HG03558 (cell line): Measurements from ENCODE around the gene SLC27A5.
"Not testable (repeated sequence)": the region's sequence is repeated elsewhere in the genome, so short reads cannot be mapped to it uniquely, and the experiment has no call there.

ENCODE experiments used
- ATAC-seq: cut with Tn5 transposase; IDR thresholded peaks from one replicate; pipeline ENCODE4 v1.9.1; 2021; ENCODE audit warnings: moderate number of reproducible peaks; ENCODE audit not compliant: unreplicated experiment; ENCODE audit errors: extremely low read depth

Gene SLC27A5

DNA sequence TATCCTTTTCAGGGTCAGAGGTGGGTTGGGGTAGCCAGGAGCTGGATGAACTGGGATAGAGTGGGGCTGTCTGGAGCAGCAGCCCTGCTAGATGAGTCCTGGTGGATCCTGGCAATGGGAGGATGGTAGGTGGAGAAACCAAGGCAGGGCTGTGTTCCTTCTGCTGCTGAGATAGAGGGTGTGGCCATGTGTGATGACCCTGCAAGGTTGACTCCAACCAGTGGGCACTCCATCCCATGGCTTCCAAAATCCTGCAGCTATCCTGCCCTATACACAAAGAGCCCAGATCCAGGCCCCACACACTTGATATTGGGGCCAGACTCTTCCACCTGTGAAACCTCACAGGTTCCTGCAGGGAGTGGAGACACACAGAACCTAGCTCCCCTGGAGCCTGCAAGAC lies 38.0 kb downstream of the SLC27A5 start:
- no peak for ATAC-seq

DNA sequence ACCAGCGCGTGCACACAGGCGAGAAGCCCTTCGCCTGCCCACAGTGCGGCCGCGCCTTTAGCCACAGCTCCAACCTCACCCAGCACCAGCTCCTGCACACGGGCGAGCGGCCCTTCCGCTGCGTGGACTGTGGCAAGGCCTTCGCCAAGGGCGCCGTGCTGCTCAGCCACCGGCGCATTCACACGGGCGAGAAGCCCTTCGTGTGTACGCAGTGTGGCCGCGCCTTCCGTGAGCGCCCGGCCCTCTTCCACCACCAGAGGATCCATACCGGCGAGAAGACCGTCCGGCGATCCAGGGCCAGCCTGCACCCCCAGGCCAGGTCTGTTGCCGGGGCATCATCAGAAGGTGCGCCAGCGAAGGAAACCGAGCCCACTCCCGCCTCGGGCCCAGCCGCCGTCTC lies 40.1 kb downstream of the SLC27A5 start:
- no peak for ATAC-seq

DNA sequence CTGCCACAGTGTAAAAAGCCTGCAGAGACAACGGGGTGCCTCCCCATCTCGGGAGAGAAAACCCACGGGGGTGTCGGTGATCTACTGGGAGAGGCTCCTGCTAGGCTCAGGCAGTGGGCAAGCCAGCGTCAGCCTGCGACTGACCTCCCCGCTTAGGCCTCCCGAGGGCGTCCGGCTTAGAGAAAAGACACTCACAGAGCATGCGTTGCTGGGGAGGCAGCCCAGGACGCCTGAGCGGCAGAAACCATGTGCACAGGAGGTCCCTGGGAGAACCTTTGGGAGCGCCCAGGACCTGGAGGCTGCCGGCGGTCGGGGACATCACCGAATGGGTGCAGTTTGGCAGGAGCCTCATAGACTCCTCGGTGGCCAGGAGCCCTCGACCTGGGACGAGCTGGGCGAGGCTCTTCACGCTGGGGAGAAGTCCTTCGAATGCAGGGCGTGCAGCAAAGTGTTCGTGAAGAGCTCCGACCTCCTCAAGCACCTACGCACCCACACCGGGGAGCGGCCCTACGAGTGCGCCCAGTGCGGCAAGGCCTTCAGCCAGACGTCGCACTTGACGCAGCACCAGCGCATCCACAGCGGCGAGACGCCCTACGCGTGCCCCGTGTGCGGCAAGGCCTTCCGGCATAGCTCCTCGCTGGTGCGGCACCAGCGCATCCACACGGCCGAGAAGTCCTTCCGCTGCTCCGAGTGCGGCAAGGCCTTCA lies 40.8 kb downstream of the SLC27A5 start:
- not testable (repeated sequence) for ATAC-seq

DNA sequence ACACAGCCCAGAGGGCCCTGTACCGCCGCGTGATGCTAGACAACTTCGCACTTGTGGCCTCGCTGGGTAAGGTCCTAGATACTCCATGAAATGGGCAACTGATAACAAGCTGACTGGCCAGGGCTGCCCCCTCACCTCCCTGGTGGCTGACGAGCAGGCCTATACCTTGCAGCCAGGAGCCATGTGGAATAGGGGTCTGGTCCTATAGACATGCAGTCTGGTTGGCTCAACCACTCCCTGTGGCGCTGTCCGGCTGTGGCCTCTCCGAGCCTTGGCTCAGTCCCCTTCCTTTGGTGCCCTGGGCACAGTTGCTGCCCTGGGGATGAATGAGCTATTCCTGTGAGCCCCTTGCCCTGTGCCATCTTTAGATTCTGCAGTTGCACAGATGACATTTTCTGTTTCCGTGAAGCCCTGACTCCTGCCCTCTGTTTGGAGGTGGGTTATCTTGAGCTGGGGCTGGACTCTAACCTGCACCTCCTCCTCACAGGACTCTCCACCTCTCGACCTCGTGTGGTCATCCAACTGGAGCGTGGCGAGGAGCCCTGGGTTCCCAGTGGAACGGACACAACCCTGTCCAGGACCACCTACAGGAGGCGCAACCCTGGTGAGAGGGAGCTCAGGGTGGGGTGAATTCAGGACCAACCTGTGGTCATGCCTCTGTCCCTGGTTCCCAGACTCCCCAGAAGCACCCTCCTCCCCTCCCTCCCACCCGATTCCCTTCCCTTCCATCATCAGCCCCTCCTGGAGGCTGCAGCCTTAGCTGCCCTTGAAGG lies 42.4 kb downstream of the SLC27A5 start:
- ATAC-seq = no peak

DNA sequence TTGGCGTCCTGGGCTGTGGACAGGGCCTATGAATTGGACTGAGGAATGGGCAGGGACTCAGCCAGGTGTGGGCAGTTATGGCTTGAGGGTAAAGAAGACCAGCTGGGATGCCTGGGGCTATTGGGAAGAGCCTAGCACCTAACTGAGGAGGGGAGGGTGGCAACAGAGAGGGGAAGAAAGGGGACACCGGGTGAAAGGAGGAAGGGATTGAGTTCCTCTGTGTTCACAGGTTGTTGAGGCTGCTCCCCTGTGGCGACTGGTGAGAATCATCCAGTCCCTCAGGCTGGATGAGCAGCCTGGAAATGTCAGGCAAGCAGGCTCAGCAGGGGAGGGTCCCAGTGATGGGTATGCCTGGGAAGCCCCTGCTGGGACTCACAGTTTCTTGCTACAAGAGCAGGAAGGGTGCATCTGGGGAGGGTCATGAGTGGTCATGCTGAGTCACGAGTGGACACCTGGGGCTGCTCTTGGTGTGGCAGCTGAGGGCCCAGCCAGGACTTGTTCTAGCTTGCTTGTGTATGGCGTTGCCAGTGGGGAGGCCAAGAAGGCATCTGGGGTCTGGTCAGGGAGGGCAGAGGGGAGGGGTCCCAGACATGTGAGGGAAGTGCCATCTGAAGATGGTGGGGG lies 43.5 kb downstream of the SLC27A5 start:
- no peak for ATAC-seq

DNA sequence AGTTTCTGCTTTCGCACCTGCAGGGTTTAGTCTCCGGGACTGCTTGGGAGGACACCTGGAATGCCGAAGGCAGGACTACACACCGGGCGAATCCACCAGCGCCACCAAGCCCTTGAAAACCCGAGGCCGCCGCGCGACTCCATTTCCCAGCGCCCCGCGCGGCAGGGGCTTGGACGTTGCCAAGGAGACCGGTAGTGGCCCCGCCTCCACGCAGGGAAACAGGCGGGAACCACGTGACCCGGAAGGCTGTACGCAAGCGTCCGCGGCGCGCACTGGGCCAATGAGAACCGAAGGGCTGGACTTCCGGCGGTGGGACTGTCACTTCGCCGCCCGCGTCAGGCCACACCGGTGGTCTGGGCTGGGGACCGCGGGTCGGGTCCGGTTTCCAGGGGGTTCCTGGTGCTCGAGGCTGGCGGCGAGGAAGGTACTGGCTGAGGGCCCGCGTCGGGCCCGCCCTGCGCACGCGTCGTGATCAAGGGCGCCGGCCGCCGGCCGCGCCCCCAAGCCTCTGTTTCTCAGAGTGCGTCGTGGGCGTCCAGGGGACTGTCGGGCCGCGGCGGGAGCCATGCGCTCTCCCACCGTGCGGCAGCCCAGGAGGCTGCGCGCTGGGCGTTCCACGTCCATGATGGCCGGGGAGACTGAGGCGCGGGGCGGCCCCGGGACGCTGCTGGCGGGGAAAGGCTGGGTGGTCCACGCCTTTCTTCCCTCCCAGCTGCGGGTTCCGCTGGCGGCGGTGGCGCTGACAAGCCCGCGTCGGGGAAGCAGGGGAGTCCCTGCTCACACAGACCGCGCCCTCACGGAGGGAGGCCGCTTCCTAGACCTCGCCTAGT lies 44.8 kb downstream of the SLC27A5 start, which contains the start of gene ZNF324:
ZNF324 (plus strand) TSS at position 321 of the 830 bp plus-strand sequence. CDS start 2,106 bp downstream, outside the sequence.
- peak; percentile 81 for ATAC-seq

DNA sequence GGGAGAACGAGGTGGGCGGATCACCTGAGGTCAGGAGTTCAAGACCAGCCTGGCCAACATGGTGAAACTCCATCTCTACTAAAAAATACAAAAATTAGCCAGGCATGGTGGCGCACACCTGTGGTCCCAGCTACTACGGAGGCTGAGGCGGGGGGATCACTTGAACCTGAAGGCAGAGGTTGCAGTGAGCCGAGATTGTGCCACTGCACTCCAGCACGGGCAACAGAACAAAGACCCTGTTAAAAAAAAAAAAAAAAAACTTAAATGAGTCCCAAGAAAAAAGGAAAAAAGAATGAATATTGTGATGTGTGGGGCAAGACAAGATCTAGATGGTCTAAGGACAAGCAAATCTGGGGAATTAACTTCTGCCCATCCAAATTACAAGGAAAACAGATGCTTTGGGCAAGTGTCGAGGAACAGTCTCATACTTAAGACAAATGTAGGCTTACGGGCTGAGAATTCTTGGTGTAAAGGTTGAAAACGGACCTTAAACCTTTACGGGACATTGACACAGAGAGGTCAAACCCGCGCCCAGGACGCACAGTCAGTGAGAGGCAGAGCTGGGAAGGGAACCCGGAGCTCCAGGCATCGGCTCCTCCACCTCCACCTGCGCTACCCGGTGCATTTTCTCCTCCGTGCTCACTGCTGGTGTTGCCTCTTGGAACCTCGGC lies 45.6 kb downstream of the SLC27A5 start:
- ATAC-seq = no peak

DNA sequence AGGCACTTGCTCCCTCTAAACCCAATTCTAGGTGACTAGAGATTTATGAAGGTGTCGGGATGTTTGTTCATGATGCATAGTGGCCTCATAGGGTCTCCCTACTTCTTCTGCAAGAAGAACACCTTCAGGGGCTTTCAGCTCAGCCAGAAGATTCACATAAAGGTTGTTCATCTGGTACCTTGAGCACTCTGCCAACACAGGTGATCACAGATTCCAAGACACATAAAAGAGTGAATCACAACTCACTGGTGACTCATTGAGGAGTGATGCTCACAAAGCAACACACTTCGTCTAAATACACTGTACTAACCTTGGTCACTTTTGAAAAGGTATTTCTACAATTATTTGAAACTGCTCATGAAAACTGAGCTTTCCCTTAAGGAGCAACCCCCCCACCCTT lies 51.8 kb downstream of the SLC27A5 start:
- ATAC-seq = no peak

DNA sequence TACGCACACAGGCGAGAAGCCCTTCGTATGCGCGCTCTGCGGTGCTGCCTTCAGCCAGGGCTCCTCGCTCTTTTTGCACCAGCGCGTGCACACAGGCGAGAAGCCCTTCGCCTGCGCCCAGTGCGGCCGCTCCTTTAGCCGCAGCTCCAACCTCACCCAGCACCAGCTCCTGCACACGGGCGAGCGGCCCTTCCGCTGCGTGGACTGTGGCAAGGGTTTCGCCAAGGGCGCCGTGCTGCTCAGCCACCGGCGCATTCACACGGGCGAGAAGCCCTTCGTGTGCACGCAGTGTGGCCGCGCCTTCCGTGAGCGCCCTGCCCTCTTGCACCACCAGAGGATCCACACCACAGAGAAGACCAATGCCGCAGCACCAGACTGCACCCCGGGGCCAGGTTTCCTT lies 55.7 kb downstream of the SLC27A5 start:
- ATAC-seq = no peak

DNA sequence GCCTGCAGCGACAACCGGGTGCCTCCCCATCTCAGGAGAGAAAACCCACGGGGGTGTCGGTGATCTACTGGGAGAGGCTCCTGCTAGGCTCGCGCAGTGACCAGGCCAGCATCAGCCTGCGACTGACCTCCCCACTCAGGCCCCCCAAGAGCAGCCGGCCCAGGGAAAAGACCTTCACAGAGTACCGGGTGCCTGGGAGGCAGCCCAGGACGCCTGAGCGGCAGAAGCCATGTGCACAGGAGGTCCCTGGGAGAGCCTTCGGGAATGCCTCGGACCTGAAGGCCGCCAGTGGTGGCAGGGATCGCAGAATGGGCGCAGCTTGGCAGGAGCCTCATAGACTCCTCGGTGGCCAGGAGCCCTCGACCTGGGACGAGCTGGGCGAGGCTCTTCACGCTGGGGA lies 56.5 kb downstream of the SLC27A5 start:
- no peak for ATAC-seq

DNA sequence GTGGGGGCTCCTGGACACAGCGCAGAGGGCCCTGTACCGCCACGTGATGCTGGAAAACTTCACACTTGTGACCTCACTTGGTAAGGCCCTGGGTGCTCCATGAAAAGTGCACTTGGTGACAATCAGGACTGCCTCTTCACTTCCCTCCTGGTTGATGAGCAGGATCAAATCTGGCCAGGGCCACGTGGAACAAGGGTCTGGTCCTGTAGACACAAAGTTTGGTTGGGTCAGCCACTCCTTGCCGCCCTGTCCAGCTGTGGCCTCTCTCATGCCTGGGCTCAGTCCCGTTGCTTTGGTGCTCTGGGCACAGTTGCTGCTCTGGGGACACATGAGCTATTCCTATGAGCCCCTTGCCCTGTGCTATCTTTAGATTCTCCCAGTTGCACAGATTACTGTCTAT lies 58.0 kb downstream of the SLC27A5 start:
- no peak for ATAC-seq

DNA sequence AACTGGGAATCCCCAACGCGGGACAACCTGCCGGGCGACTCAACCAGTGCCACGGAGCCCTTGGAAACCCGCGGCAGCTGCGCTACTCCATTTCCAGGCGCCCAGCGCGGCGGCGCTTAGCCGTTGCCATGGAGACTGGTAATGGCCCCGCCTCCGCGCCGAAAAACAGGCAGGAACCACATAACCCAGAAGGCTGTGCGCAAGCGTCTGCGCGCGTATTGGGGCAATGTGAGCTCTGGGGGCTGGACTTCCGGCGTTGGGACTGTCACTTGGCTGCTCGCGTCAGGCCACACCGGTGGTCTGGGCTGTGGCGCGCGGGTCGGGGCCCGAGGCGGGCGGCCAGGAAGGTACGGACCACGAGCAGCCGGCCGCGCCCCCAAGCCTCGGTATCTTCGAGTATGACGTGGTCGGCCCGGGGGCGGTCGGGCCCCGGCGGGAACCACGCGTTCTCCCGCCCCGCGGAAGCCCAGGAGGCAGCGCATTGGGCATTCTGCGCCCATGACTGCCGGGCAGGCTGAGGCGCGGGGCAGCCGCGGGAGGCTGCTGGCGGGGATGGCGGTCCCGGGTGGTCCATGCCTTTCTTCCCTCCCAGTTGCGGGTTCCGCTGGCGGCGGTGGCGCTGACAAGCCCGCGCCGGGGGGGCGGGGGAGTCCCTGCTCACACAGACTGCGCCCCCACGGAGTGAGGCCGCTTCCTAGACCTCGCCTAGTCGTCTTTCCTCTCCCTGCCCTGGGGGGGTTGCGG lies 60.3 kb downstream of the SLC27A5 start, which contains the start of gene ZNF324B:
ZNF324B (plus strand) TSS at position 265 of the 744 bp plus-strand sequence. CDS start 2,080 bp downstream, outside the sequence.
- ATAC-seq = peak; percentile 79

DNA sequence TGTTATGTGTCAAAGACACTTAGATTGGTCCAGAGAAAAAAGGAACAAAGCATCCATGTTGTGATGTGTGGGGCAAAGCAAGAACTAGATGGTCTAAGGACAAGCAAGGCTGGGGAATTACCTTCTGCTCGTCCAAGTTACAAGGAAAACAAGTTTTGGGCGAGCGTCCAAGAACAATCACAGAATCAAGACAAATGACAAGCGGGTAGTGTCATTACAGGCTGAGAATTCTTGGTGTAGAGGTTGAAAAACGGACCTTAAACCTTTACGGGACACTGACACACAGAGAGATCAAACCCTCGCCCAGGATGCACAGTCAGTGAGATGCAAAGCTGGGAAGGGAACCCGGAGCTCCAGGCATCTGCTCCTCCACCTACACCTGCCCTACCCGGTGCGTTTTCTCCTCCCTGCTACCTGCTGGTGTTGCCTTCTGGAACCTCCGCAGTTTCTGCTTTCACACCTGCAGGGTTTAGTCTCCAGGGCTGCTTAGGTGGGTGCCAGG lies 60.9 kb downstream of the SLC27A5 start:
- ATAC-seq = no peak

DNA sequence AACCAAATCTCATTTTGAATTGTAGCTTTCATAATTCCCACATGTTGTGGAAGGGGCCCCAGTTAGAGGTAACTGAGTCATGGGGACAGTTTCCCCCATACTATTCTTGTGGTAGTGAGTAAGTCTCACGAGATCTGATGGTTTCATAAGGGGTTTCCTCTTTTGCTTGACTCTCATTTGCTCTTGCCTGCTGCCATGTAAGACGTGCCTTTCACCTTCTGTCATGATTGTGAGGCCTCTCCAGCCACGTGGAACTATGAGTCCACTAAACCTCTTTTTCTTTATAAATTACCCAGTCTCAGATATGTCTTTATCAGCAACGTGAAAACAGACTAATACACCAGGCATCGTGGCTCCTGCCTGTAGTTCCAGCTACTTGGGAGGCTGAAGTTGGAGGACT lies 61.8 kb downstream of the SLC27A5 start:
- not testable (repeated sequence) for ATAC-seq

DNA sequence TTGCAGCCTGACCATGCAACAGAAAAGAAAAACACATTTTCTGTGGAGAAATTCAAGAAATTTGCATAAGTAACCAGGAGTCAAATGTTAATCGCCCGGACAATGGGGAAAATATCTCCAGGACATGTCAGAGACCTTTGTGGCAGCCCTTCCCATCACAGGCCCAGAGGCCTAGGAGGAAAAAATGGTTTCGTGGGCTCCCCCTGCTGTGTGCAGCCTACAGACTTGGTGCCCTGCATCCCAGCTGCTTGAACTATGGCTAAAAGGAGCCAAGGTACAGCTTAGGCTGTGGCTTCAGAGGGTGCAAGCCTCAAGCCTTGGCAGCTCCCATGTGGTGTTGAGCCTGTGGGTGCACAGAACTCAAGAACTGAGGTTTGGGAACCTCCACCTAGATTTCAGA lies 62.9 kb downstream of the SLC27A5 start:
- ATAC-seq = not testable (repeated sequence)
